Natural killer cell (primary cell): ENCODE measurements around the gene PTPRM. TPM values are rescaled to one million over a fixed set of nuclear protein-coding genes. Genes with fewer than 3 reads are reported as not detected.

Experiments
- ATAC-seq, 3 donors: fragments of 150-1000 bp in 2 of 3; fragments of 200-7000 bp in 1 of 3; cut with Tn5 transposase; 1 replicate in 1 of 3; 2 replicates in 2 of 3; pipeline ENCODE4 v1.10.0; 2021; ENCODE audit warnings: mild to moderate bottlenecking in 2 of 3, moderate library complexity in 2 of 3
- DNase-seq, 2 donors: peaks; one replicate each; pipeline versions ENCODE4 v3.0.0 to v3.0.0-alpha.2; 2013 to 2021; ENCODE audit warnings: mixed read lengths in 1 of 2
- H3K27ac ChIP-seq: one replicate; pipeline ENCODE4 v1.5.1; 2013; ENCODE audit warnings: mild to moderate bottlenecking, low read length
- H3K27me3 ChIP-seq: one replicate; pipeline ENCODE4 v1.6.1; 2013; ENCODE audit warnings: low read length; ENCODE audit not compliant: control insufficient read depth, insufficient read depth
- H3K36me3 ChIP-seq: one replicate; pipeline ENCODE4 v1.6.1; 2013; ENCODE audit warnings: low read length; ENCODE audit not compliant: control insufficient read depth, insufficient read depth
- H3K4me1 ChIP-seq: one replicate; pipeline ENCODE4 v1.6.1; 2013; ENCODE audit warnings: low read length; ENCODE audit not compliant: control insufficient read depth, insufficient read depth
- H3K4me3 ChIP-seq: one replicate; pipeline ENCODE4 v1.5.1; 2013; ENCODE audit warnings: low read length
- H3K9me3 ChIP-seq: one replicate; pipeline ENCODE4 v1.6.1; 2013; ENCODE audit warnings: low read length; ENCODE audit not compliant: control insufficient read depth, insufficient read depth
- H3K27ac Mint-ChIP-seq, 2 donors: one replicate each; pipeline ENCODE4 v1.8.0; 2022; ENCODE audit warnings: mild to moderate bottlenecking in 2 of 2, mixed read lengths in 2 of 2, moderate library complexity in 1 of 2
- H3K27me3 Mint-ChIP-seq, 2 donors: one replicate each; pipeline ENCODE4 v1.8.0; 2022; ENCODE audit warnings: low read depth in 2 of 2, mixed read lengths in 2 of 2
- H3K36me3 Mint-ChIP-seq: one replicate; pipeline ENCODE4 v1.8.0; 2022; ENCODE audit warnings: mixed read lengths
- H3K4me1 Mint-ChIP-seq, 2 donors: one replicate each; pipeline ENCODE4 v1.8.0; 2022; ENCODE audit warnings: mixed read lengths in 2 of 2
- H3K4me3 Mint-ChIP-seq: one replicate; pipeline ENCODE4 v1.8.0; 2022; ENCODE audit warnings: mild to moderate bottlenecking, moderate library complexity, mixed read lengths
- H3K9me3 Mint-ChIP-seq, 2 donors: one replicate each; pipeline ENCODE4 v1.8.0; 2022; ENCODE audit warnings: mixed read lengths in 2 of 2
- WGBS: methylation state at CpG from one replicate; pipeline ENCODE4 v1.1.7; 2013; ENCODE audit warnings: missing lambda C conversion rate; ENCODE audit not compliant: insufficient coverage; 5-methylcytosine and 5-hydroxymethylcytosine counted together
- intact Hi-C: fragments of 100-400 bp; cut with micrococcal nuclease; formaldehyde crosslinking; loops from one replicate; pipeline ENCODE4 v1.14.2; 2022
- total RNA-seq, 4 donors: library from RNA; stranded (reverse); fragments of 120-200 nt in 1 of 4; gene quantifications; one replicate each; pipeline versions ENCODE4 v1.2.3 to v1.2.4, GENCODE V29; 2013 to 2022
- TF ChIP-seq, protein P1 (sequence below): fragments of 200-600 bp; IDR thresholded peaks from one replicate; pipeline ENCODE4 v1.8.0; 2022; ENCODE audit warnings: antibody characterized with exemption

PTPRM gene
- total RNA-seq, 3 donors from 2014 or later (not counting 1 experiment from before 2014, with no cell fraction given): 5.0 to 13.2 (median 12.1) TPM

DNA sequence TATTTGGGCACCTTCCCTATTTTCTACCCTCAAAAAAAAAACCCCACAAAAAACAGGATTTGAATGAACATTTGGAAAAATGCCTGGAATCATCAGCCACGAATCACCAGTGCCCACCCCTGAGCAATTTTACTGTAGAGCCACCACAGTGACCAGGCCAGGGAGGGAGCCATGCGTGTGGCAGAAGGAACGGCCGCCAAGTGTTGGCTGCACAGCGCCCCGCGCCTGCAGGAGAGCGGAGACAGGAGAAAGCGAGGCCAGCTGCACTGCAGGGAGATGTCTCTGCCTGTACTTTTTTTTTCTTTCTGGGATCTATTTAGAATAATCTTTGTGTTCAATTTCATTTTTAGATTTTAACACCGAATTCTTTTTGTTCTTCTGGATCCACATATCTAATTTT, 772.8 kb downstream of the PTPRM start:
- H3K9me3 Mint-ChIP-seq: no peaks in the 10 kb centered on the region
- DNase-seq (no peak), ATAC-seq (no peak)
- H3K4me3 Mint-ChIP-seq: no peak overlapping the region
- no peak overlapping the region for H3K27ac Mint-ChIP-seq
- no peaks in the 10 kb centered on the region for H3K4me1 ChIP-seq
- intact Hi-C loops: no loop called here
- H3K27ac ChIP-seq: no peak overlapping the region
- no peaks in the 10 kb centered on the region for H3K36me3 ChIP-seq
- TF ChIP-seq, protein P1, sequence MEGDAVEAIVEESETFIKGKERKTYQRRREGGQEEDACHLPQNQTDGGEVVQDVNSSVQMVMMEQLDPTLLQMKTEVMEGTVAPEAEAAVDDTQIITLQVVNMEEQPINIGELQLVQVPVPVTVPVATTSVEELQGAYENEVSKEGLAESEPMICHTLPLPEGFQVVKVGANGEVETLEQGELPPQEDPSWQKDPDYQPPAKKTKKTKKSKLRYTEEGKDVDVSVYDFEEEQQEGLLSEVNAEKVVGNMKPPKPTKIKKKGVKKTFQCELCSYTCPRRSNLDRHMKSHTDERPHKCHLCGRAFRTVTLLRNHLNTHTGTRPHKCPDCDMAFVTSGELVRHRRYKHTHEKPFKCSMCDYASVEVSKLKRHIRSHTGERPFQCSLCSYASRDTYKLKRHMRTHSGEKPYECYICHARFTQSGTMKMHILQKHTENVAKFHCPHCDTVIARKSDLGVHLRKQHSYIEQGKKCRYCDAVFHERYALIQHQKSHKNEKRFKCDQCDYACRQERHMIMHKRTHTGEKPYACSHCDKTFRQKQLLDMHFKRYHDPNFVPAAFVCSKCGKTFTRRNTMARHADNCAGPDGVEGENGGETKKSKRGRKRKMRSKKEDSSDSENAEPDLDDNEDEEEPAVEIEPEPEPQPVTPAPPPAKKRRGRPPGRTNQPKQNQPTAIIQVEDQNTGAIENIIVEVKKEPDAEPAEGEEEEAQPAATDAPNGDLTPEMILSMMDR: no peak
- WGBS: 93% methylated on average over 9 of the region's 10 CpGs
- H3K4me3 ChIP-seq: no peak overlapping the region
- H3K27me3 Mint-ChIP-seq: peaks cover 0 to 5% of the 10 kb centered on the region in 2 donors
- no peaks in the 10 kb centered on the region for H3K36me3 Mint-ChIP-seq
- H3K9me3 ChIP-seq: no peaks in the 10 kb centered on the region
- no peaks in the 10 kb centered on the region for H3K27me3 ChIP-seq
- H3K4me1 Mint-ChIP-seq: no peaks in the 10 kb centered on the region

DNA sequence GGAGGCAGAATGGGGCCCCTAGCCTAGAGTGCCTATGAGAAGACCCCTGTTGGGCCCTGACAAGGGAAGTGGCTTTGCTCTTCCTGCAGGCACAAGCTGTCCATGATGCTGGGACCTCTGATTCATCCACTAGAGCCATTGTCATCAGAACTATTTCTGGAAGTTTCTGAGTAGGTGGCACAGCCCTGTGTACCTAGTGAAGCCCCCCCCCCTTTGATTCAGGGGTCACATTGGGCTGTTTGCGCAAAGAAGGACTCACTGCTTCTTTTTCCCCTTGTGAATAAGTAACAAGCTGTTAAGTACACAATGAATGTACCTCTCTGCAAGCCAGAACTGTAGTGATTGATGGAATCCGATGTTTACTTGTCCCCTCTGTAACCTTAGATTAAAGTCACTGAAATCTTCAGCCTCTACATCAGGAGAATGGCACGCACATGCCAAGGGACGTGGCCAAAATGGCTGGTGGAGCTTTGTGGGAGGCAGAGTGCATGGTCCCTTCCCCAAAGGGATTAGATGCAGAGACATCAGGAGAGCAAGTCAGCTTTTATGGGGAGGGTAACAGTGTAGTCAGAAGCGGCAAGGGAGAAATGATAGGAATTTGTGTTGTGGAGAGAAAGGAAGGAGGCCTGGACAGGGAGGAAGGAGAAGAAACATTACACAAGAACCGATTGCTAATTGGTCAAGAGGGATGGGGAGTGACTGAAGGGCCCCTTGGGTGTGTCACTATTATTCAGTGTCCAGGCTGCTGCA, 774.5 kb downstream of the PTPRM start:
- DNase-seq: no peak
- H3K9me3 ChIP-seq: no peaks in the 10 kb centered on the region
- H3K4me1 ChIP-seq: no peaks in the 10 kb centered on the region
- no peaks in the 10 kb centered on the region for H3K27me3 ChIP-seq
- H3K4me3 ChIP-seq: no peak overlapping the region
- no peaks in the 10 kb centered on the region for H3K36me3 ChIP-seq
- no peaks in the 10 kb centered on the region for H3K4me1 Mint-ChIP-seq
- ATAC-seq: no peak
- TF ChIP-seq, protein P1: no peak
- H3K27ac Mint-ChIP-seq: no peak overlapping the region
- intact Hi-C loops: no loop called here
- H3K36me3 Mint-ChIP-seq: no peaks in the 10 kb centered on the region
- H3K27me3 Mint-ChIP-seq: peaks cover 0 to 5% of the 10 kb centered on the region in 2 donors
- H3K4me3 Mint-ChIP-seq: no peak overlapping the region
- H3K9me3 Mint-ChIP-seq: no peaks in the 10 kb centered on the region
- no peak overlapping the region for H3K27ac ChIP-seq
- 89% methylated on average over 6 of the region's 6 CpGs for WGBS

DNA sequence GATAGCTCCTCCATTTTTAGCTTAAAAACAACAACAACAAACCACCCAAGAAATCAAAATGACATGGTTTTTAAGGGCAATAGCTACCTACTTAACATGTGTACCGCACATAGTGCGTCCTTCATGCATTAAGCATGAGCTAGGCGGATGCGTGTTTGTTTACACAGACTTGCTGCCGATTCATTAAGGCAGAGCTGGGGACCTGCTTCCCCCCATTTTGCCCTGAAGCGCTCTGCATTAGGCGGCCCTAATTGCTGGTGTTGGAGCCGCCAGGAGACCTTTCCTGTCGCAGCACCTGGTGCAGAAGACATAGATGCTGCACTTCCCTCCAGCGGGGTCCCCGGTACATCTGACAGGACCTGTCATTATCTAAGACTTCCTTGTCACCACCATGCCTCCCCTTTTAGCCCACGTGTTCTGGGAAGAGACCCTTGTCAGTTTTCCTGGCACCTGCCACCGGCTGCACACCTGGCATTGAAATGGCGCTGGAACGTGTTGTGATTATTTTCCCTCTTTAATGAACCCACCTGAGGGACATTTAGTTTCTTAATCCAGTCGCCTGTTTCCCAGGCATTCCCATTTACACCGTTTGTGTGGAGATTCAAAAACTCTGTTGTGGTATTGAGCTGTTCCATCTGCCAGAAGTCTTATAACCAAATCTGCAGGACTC, 781.1 kb downstream of the PTPRM start:
- TF ChIP-seq, protein P1: no peak
- 95% methylated on average over 17 of the region's 17 CpGs for WGBS
- intact Hi-C loops: no loop called here
- Histone ChIP-seq H3K27ac (no peak overlapping the region), H3K36me3 (no peaks in the 10 kb centered on the region), H3K9me3 (no peaks in the 10 kb centered on the region), H3K27me3 (no peaks in the 10 kb centered on the region), H3K4me1 (no peaks in the 10 kb centered on the region), H3K4me3 (no peak overlapping the region)
- ATAC-seq (no peak), DNase-seq (no peak)
- Mint-ChIP-seq H3K4me3 (no peak overlapping the region), H3K9me3 (peaks cover 0 to 4% of the 10 kb centered on the region in 2 donors), H3K27ac (no peak overlapping the region), H3K27me3 (no peaks in the 10 kb centered on the region), H3K36me3 (no peaks in the 10 kb centered on the region), H3K4me1 (no peaks in the 10 kb centered on the region)
